OCI-LY7 (cell line): ENCODE data around the gene RIMS3. TPM values are rescaled to one million over a fixed set of nuclear protein-coding genes. Genes with fewer than 3 reads are reported as not detected.

Experiments
- BruUV-seq: library from RNA; stranded (reverse); fragments of 400-500 nt; replicated peaks from 2 replicates; lab custom pipeline; 2021; lab: Mats Ljungman, UMichigan
- CTCF ChIA-PET: fragments of 300-600 bp; sonication (Branson Sonifier 250); formaldehyde crosslinking; loops from one replicate; lab custom pipeline; 2022; ENCODE audit warnings: antibody characterized with exemption; ENCODE audit not compliant: unreplicated experiment; lab: Charles Lee
- POLR2A ChIA-PET: fragments of 300-600 bp; sonication (Branson Sonifier 250); formaldehyde crosslinking; loops from one replicate; lab custom pipeline; 2022; ENCODE audit warnings: antibody characterized with exemption; lab: Charles Lee
- DNase-seq: peaks from one replicate; pipeline ENCODE4 v3.0.0-alpha.2; 2015; ENCODE audit warnings: low spot score
- H2AFZ ChIP-seq: fragments of 200-600 bp; sonication (generic), shearing (Covaris generic); 2 replicates; pipeline ENCODE4 v1.6.1; 2014; ENCODE audit warnings: mild to moderate bottlenecking, antibody characterized with exemption, low read length, moderate library complexity
- H3K27ac ChIP-seq: fragments of 200-600 bp; sonication (generic); 2 replicates; pipeline ENCODE4 v1.5.1; 2014; ENCODE audit warnings: mixed run types, low read depth, mild to moderate bottlenecking, moderate library complexity, low read length, inconsistent platforms; ENCODE audit not compliant: poor library complexity, severe bottlenecking
- H3K36me3 ChIP-seq: fragments of 200-600 bp; sonication (generic); 2 replicates; pipeline ENCODE4 v1.6.1; 2014; ENCODE audit warnings: mild to moderate bottlenecking, antibody characterized with exemption, low read length, moderate library complexity, mixed read lengths; ENCODE audit not compliant: insufficient read depth
- H3K4me1 ChIP-seq: fragments of 200-600 bp; sonication (generic); 2 replicates; pipeline ENCODE4 v1.5.1; 2014; ENCODE audit warnings: mild to moderate bottlenecking, low read length; ENCODE audit not compliant: insufficient read depth, poor library complexity, severe bottlenecking
- H3K4me2 ChIP-seq: fragments of 200-600 bp; sonication (generic); 2 replicates; pipeline ENCODE4 v1.6.1; 2014; ENCODE audit warnings: mild to moderate bottlenecking, low read length
- H3K4me3 ChIP-seq: fragments of 200-600 bp; sonication (generic); 2 replicates; pipeline ENCODE4 v1.5.1; 2014; ENCODE audit warnings: mild to moderate bottlenecking, low read depth, low read length; ENCODE audit not compliant: poor library complexity, severe bottlenecking
- H3K79me2 ChIP-seq: fragments of 200-600 bp; sonication (generic); 2 replicates; pipeline ENCODE4 v1.6.1; 2016; ENCODE audit warnings: low read depth, mild to moderate bottlenecking, low read length, moderate library complexity, mixed read lengths; ENCODE audit not compliant: insufficient read depth
- H3K9me2 ChIP-seq: fragments of 200-600 bp; sonication (generic); 2 replicates; pipeline ENCODE4 v1.6.1; 2016; ENCODE audit warnings: mild to moderate bottlenecking, low read length, mixed read lengths; ENCODE audit not compliant: insufficient read depth
- H3K9me3 ChIP-seq: fragments of 200-600 bp; sonication (generic); 2 replicates; pipeline ENCODE4 v1.6.1; 2014; ENCODE audit warnings: mild to moderate bottlenecking, mixed run types, low read length, mixed read lengths
- H4K20me1 ChIP-seq: fragments of 200-600 bp; sonication (generic); 2 replicates; pipeline ENCODE4 v1.6.1; 2014; ENCODE audit warnings: mild to moderate bottlenecking, antibody characterized with exemption, low read length, moderate library complexity, mixed read lengths; ENCODE audit not compliant: insufficient read depth
- EZH2phosphoT487 ChIP-seq: fragments of 200-600 bp; sonication (generic); IDR thresholded peaks from 2 replicates; pipeline ENCODE4 v1.6.1; 2018; ENCODE audit warnings: low read depth, borderline replicate concordance, mild to moderate bottlenecking, mixed run types, antibody characterized with exemption, low read length, moderate library complexity, mixed read lengths
- intact Hi-C: fragments of 100-400 bp; cut with micrococcal nuclease; formaldehyde crosslinking; loops from one replicate; pipeline ENCODE4 v1.10.0; 2022; ENCODE audit not compliant: unreplicated experiment
- total RNA-seq, 2 experiments: library from RNA; depleted of rRNA in 1 of 2; stranded (reverse); fragments of >200 nt in 1 of 2; shearing (Covaris generic) in 1 of 2; gene quantifications; 2 replicates each; pipeline ENCODE4 v1.2.3, GENCODE V29; 2014 to 2022
- TF ChIP-seq, protein P1 (sequence below): fragments of 200-600 bp; sonication (generic); conservative IDR thresholded peaks from 2 replicates; pipeline ENCODE4 v1.5.1; 2014; ENCODE audit warnings: mild to moderate bottlenecking, antibody characterized with exemption, low read length, moderate library complexity, mixed read lengths

RIMS3 gene
- total RNA-seq, 2 experiments from 2014 or later: 80.3 to 89.3 TPM

DNA sequence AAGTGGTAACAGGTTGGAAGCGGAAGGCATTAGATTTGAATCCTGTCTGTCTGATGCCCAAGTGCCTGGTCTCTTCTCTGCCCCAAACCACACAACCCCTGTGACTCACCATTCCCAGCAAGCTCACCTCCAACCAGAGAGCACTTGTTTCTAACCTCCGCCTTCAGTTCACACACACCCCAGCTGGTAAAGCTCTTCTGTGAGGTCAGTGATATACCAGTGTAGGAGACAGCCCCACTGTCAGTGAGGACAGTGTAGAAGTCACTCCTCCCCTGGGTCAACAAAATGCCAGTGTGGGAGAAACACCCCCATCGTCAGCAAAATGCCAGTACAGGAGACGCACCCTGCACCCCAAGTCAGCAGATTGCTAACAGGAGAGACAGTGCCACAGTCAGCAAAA, 2.6 kb downstream of the RIMS3 start:
- POLR2A ChIA-PET: interaction anchor here (1.5 to 4.0 kb wide), 5 partner anchors 10 to 47 kb away, joined by 4 to 22 read pairs (median 7); partner anchors contain the start of gene NFYC
- Histone ChIP-seq H3K27ac (peak overlapping the region; percentile 95), H3K9me2 (no peaks in the 10 kb centered on the region), H3K4me2 (peak overlapping the region; percentile 90), H3K36me3 (peaks cover 25% of the 10 kb centered on the region), H3K79me2 (peaks cover 25% of the 10 kb centered on the region; the same call in 1 of the 2 replicates), H3K9me3 (no peaks in the 10 kb centered on the region), H3K4me1 (peaks cover 53% of the 10 kb centered on the region), H4K20me1 (0 out of 2 replicates have a peak, but pooled peaks cover 3% of the 10 kb centered on the region), H2AFZ (no peak overlapping the region), H3K4me3 (peak overlapping the region; percentile 83)
- DNase-seq: no peak
- TF ChIP-seq EZH2phosphoT487: no peak
- TF ChIP-seq, protein P1, sequence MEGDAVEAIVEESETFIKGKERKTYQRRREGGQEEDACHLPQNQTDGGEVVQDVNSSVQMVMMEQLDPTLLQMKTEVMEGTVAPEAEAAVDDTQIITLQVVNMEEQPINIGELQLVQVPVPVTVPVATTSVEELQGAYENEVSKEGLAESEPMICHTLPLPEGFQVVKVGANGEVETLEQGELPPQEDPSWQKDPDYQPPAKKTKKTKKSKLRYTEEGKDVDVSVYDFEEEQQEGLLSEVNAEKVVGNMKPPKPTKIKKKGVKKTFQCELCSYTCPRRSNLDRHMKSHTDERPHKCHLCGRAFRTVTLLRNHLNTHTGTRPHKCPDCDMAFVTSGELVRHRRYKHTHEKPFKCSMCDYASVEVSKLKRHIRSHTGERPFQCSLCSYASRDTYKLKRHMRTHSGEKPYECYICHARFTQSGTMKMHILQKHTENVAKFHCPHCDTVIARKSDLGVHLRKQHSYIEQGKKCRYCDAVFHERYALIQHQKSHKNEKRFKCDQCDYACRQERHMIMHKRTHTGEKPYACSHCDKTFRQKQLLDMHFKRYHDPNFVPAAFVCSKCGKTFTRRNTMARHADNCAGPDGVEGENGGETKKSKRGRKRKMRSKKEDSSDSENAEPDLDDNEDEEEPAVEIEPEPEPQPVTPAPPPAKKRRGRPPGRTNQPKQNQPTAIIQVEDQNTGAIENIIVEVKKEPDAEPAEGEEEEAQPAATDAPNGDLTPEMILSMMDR: no peak
- intact Hi-C loops: no loop called here
- CTCF ChIA-PET: interaction anchor here (0.6 kb wide), 1 partner anchor 712 kb away, joined by 3 read pairs; no protein-coding TSS in a partner anchor
- BruUV-seq: no TSS peak

DNA sequence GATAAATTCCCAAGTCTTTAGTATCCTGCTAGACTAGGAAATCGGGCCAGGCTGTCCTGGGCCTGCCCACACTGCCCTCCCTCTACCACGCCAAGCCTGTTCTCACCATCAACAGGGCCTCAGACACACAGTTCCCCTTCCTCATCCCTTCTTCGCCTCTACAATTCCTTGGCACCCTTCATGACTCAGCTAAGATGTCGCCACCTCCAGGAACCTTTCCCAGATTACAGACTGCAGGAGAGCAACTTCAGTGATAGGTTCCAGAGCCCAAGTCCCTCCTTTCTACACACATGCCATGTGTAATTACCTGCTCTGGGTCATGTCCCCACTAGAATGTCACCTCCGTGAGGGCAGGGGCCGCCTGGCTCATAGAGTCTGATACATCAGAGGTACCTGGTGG, 3.3 kb downstream of the RIMS3 start:
- ChIA-PET CTCF (no interaction called here), POLR2A (interaction anchor here (1.9 to 4.0 kb wide), 3 partner anchors 17 to 48 kb away, joined by 7 to 22 read pairs (median 8); partner anchors contain the start of gene NFYC)
- H3K4me3 ChIP-seq: peak overlapping the region; percentile 83
- no peaks in the 10 kb centered on the region for H3K9me3 ChIP-seq
- H3K9me2 ChIP-seq: no peaks in the 10 kb centered on the region
- no TSS peak for BruUV-seq
- peak overlapping the region; percentile 95 for H3K27ac ChIP-seq
- TF ChIP-seq, protein P1: no peak
- no peak for TF ChIP-seq EZH2phosphoT487
- no peak for DNase-seq
- 0 out of 2 replicates have a peak, but pooled peaks cover 3% of the 10 kb centered on the region for H4K20me1 ChIP-seq
- H2AFZ ChIP-seq: no peak overlapping the region
- H3K4me1 ChIP-seq: peaks cover 53% of the 10 kb centered on the region
- intact Hi-C loops: no loop called here
- peaks cover 25% of the 10 kb centered on the region for H3K36me3 ChIP-seq
- peak overlapping the region; percentile 90 for H3K4me2 ChIP-seq
- peaks cover 25% of the 10 kb centered on the region; the same call in 1 of the 2 replicates for H3K79me2 ChIP-seq

DNA sequence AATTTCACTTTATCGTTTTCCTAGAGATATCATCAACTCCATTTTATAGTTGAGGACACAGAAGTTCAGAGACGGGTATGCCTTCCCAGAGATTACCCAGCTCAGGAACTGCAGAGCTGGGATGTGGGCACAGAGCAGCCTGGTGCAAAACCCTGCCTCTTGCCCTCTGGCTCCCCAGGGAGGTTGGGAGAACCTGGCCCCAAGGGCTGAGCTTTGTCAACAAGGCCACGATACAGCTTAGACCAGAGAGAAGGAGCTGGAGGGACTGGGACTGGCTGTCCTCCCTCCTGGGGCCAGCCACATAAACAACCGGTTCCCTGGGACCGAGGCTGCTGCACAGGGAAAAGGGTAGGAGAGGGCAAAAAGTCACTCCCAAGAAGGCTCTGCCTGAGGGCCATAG, 3.8 kb downstream of the RIMS3 start:
- Histone ChIP-seq H3K4me1 (peaks cover 53% of the 10 kb centered on the region), H3K27ac (no peak overlapping the region), H3K4me3 (peak overlapping the region; percentile 83), H4K20me1 (0 out of 2 replicates have a peak, but pooled peaks cover 3% of the 10 kb centered on the region), H3K4me2 (peak overlapping the region; percentile 90), H3K9me3 (no peaks in the 10 kb centered on the region), H2AFZ (no peak overlapping the region), H3K79me2 (peaks cover 25% of the 10 kb centered on the region; the same call in 1 of the 2 replicates), H3K9me2 (no peaks in the 10 kb centered on the region), H3K36me3 (peaks cover 25% of the 10 kb centered on the region)
- BruUV-seq: no TSS peak
- intact Hi-C loops: no loop called here
- CTCF ChIA-PET: no interaction called here
- no peak for DNase-seq
- POLR2A ChIA-PET: interaction anchor here (0.6 kb wide), 1 partner anchor 437 kb away, joined by 3 read pairs; no protein-coding TSS in a partner anchor
- TF ChIP-seq, protein P1: no peak
- no peak for TF ChIP-seq EZH2phosphoT487
